DMS53 treated with DMSO at 0.1 percent for 48 hours (cell line): ENCODE measurements around the gene RTP5.

Experiments
- DNase-seq: peaks from one replicate; lab custom pipeline; 2025; ENCODE audit not compliant: unreplicated experiment; lab: John Stamatoyannopoulos, UW

RTP5 gene

GRCh38 chr2:241857041-241857541 is 12.4 kb upstream of the RTP5 start:
- no peak for DNase-seq

GRCh38 chr2:241857572-241858121 is 11.9 kb upstream of the RTP5 start:
- no peak for DNase-seq

- no peak for DNase-seq
These were observed 11.1 kb upstream of the RTP5 start, which contains the start of gene PDCD1 for GRCh38 chr2:241858206-241859016. Gene PDCD1 (minus strand): TSS chr2:241858894. CDS start chr2:241858838, 56 bp downstream.

GRCh38 chr2:241859017-241859435 is 10.5 kb upstream of the RTP5 start:
- no peak for DNase-seq

GRCh38 chr2:241859436-241860183 is 9.9 kb upstream of the RTP5 start:
- no peak for DNase-seq

GRCh38 chr2:241860184-241861078 is 9.1 kb upstream of the RTP5 start:
- DNase-seq: no peak

GRCh38 chr2:241861264-241861663 is 8.3 kb upstream of the RTP5 start:
- DNase-seq: no peak

GRCh38 chr2:241862093-241862492 is 7.4 kb upstream of the RTP5 start:
- DNase-seq: no peak

GRCh38 chr2:241862775-241863535 is 6.6 kb upstream of the RTP5 start:
- DNase-seq: no peak

- no peak for DNase-seq
These were observed 6.0 kb upstream of the RTP5 start for GRCh38 chr2:241863536-241863954.

GRCh38 chr2:241864168-241864849 is 5.2 kb upstream of the RTP5 start:
- DNase-seq: no peak

- no peak for DNase-seq
These were observed 4.7 kb upstream of the RTP5 start for GRCh38 chr2:241864850-241865213.

- DNase-seq: no peak
These were observed 4.0 kb upstream of the RTP5 start for GRCh38 chr2:241865416-241865956.

GRCh38 chr2:241865957-241866789 is 3.4 kb upstream of the RTP5 start:
- DNase-seq: no peak

GRCh38 chr2:241866790-241867645 is 2.5 kb upstream of the RTP5 start:
- DNase-seq: no peak

- no peak for DNase-seq
These were observed 1.6 kb upstream of the RTP5 start for GRCh38 chr2:241867776-241868420.

- DNase-seq: no peak
These were observed 858 bp upstream of the RTP5 start for GRCh38 chr2:241868661-241869081.
